ENCODE data around the gene SIGLEC15.
"Not testable (repeated sequence)": the region's sequence is repeated elsewhere in the genome, so short reads cannot be mapped to it uniquely, and the experiment has no call there.

SIGLEC15 gene

DNA sequence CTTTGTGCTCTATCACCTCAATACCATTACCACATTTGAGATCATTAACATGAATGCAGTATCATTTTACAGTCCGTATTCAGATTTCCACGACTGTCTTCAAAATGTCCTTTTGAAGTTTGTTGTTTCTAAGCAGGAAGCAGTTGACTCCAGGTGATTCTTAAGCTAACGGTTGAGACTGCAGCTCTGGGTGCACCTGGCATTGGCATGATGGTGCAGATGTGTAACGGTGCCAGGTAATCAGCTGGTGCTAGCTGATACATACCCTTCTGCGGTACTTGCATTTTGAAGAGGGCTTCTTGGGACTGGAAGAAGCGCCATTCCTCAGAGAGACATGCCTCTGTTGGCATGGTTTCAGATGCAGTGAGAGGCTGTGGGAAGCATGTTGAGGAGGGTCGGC lies 19.5 kb downstream of the SIGLEC15 start:
- no peak for FAIRE-seq

DNA sequence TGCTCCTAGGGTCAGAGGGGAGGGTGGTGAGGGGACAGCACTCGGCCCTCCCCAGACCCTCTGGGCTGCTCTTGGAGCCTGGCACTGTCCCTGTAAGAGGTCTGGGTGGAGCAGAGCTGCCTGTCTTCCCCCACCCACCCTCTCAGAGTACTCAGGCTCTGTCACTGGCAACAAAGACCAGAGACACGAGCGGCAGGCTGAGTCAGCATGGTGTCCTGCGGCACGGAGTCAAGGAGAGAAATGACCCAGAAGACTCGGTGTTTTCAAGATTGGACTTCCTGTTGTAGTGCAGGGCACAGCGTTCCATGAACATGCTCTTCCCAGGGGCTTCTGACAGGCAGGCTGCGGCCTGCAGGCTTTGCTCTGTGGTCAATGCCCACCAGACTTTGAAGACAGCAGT lies 19.9 kb downstream of the SIGLEC15 start:
- FAIRE-seq: no peak

DNA sequence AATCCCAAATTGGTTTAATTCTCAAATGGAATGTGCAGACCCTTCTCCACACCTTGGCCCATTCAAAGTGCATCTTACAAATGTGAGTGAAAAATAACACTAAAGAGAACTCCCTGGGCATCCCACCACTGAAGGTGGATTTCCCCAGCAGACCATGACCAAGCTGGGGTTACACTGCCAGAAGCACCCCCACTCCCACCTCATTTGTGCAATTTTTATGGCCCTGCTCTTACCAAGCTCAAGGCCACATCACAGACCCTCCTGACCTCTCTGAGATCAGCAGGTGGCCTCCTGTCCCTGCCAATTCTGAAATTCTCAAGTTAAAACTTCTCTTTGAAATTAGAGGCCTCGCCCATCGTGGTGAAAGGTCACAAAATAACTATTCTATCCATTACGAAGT lies 21.6 kb downstream of the SIGLEC15 start:
- FAIRE-seq: no peak

DNA sequence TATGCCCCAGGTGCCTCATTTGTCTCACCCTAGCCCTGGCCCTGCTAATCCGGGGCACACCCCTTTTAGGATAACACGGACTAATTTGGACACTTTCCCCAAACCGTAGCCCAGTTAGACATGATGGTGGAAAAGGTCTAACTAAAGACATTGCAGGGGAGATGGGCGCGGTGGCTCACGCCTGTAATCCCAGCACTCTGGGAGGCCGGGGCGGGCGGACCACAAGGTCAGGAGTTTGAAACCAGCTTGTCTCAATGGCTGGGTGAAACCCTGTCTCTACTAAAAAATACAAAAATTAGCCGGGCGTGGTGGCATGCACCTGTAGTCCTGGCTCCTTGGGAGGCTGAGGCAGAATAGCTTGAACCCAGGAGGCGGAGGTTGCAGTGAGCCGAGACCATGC lies 23.2 kb downstream of the SIGLEC15 start:
- not testable (repeated sequence) for FAIRE-seq

DNA sequence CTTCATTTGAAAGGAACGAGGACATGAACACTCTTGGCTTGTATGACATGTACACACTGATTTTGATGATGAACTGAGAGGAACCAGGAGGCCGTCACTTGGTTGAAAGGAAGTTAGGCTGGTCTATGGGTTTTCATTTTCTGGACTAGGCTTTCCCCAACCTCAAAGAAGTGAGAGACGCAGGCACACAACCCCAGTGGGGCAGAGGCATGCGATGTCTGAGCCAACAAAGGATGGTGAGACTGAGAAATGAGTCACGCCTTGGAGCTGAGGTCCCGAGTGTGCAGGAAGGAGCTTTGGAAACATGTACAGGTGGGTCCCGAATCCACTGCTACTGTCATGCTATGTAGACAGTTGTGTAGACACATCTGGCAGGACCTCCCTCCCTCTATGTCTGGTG lies 24.1 kb downstream of the SIGLEC15 start:
- FAIRE-seq: no peak

DNA sequence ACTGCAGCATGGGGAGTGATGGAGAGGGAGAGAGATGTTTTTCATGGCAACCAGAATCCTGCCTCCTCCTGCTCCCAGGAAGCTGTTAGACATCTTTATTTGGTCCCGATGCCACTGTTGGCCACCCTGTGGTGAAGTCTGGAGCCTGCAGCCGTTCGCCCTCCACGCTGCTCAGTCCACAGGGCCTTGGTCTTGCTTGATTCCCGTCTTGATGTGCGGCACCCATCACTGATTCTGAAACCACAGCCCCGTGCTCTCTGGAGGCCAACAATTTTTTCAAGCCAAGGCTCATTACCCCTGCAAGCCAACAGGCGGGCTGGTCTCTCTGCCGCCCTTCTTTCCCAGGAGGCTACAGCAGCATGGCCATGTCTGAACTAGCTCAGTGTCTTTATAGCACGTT lies 24.5 kb downstream of the SIGLEC15 start:
- no peak for FAIRE-seq

DNA sequence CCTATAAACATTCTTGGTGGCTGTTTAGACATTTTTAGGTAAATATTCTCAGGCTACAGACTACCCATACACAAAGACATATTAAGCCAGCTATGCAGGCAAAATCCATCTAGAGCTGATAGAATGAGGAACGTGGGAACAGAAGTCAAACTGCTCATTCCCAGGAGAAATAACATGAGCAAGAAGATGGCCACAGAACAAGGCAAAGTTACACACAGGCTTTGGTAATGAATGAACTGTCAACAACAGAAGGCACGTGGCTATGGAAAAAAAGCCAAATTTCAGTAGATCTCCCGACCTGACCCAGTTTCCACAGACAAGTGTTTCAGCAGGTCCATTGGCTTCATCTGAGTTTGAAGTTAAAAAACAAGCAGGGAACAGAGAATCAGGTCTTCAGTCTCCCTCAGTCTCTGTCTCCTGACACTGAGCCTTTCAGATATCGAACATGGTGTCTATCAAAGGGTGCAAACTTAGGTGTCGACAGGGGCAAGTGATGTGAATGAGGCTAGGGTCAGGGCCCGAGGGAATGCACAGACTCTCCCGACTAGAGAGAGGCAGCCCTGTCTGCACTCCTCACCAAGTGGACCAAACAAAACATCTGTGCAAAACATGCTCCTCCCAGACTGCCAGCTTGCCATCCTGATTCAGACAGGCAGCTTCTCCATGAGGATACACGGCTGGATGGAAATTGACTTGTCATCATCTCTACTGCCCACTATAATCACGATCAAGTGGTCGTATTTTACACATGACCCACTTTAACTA lies 25.9 kb downstream of the SIGLEC15 start:
- no peak for FAIRE-seq

DNA sequence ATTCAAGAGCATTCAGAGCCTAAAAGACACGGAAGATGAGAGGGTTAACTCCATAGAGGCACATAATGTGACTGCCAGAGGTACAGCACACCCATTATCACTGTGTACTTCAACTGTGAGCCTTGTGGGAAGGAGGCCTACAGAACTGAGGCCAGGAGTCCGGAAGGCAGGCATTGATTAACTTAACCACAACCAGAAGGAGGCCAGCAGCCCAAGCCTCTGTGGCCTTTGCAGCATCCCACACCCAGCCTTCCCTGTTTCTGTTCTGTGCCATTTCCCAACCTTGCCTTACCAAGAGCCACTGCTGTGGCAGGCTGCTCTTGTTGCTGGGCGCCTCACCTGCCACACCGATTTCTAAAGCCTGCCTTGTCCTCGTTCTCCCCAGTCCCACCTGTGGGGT lies 27.2 kb downstream of the SIGLEC15 start:
- no peak for FAIRE-seq

DNA sequence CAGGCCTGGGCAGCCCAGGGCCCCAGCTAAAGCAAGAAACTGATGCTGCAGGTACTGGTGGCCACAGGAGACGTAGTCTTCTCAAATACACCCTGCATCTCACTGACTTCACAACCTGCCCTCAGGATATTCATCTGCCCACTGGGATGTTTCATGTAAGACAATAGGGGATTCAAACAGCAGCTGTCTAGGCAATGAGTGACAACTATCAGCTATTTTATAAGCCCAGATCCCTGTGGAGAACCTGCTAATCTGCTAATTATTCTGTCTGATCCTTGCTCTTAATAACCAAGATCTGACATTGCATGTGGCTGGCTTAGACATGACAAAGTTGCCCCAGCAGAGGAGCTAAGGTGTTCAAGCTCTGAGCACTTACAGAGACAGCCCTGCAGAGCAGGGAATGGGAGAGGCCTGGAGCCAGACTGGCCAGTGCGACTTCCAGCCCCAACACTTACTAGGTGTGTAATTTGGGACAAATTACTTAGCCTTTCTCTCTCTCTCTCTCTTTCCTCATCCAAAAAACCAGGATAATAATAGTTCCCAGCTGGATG lies 28.6 kb downstream of the SIGLEC15 start:
- no peak for FAIRE-seq

DNA sequence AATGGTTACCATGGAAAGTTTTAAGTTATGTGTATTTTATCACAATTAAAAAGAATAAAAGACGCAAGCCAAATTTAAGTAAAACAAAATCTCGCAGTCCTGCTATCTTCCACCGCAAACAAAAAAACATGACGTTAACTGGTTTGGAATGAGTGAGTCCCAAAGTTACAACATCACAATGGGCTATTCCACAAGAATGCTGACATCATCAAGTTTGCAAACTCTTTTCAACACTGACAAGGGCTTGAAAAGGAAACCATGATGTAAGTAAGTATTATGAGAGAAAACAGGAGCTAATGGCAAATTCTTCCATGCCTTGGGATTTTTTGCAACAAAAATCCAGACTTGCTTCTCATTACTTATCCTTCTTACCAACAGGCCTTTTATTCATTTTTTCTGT lies 31.1 kb downstream of the SIGLEC15 start:
- FAIRE-seq: no peak

DNA sequence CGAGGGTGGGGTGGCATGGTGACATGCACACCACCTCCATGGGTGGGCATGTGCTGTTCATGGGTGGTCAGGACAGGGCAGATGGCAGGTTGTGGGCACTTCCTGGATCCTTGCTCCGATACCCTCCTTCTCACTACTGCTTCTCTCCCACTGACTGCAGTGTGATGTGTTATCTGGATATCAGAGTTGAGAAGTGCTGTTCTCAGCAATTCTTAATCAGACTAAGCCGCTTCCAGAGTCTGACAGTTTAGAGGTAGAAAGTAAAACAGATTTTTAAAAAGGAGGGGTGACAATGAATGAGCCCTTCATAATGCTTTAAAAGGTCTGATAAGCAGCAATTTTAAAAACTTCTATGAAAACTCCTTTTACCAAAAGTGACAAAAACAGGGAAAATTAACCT lies 33.9 kb downstream of the SIGLEC15 start:
- no peak for FAIRE-seq

DNA sequence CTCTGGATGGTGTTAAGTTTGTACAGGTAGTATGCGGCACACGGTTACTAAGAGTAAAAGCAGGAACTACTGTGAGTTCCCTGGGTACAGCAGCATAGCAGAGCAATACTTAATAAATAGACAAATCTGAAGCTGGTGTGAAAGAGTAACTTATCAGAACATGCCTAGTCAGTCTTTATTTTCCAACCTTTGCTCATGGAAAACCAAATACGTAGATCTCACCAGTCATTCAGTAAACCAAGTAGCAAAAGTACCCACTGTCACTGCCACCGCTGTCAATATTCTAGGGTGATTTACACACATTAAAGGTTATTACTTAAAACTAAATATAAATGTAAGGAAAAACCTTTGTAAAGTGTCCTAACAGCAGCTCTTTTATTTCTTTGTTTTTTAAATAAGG lies 35.0 kb downstream of the SIGLEC15 start:
- no peak for FAIRE-seq

DNA sequence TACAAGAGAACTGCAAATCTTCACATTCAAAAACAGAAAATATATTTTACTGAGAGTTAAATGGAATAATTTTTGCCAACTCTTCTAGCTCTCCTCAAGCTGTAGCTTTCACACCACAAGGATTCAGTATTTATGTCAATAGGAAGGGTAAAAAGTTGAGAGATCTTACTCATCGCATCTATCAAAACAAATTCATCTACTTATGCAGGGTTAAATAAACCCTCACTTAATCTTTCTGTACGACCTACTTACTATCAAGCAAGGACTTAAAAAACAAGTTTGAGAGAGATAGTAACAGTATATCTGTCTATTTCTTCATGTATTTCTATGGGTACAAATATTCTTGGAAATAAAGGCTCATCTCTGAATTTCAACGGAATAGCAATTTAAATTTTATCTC lies 35.5 kb downstream of the SIGLEC15 start:
- FAIRE-seq: no peak

DNA sequence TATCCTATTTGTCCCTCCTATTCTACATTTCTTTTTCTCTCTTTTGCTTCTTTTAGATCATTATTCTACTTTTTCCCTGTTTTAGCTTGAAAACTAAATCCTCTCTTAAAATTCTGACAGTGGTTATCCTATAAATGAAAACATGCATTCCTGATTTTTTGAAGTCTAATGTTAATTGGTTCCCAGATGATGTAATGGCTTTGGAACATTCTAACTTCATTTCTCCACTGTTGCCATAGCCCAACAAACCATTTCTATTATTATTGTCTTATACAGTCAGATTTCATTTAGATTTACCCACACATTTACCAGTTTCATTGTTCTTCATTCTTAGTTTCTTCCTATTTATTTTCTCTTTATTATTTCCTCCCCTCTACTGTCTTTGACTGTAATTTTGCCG lies 36.5 kb downstream of the SIGLEC15 start:
- no peak for FAIRE-seq

DNA sequence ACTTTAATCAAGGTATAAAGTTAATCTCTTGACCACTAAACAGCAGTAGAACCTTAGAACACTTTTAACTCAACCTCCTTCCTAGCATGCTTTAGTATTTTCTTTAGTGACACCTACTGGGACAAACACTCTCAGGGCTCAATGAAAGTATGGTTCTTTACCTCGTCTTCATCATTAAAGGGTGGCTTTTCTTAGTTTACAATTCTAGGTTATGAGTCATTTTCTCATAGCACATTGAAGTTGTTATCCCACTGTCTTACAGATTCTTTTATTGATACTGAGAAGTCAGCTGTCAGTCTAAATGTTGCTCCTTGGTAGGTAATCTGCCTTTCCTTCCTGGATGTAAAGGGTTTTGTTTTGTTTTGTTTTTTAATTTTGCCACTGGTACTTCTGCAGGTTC lies 38.0 kb downstream of the SIGLEC15 start:
- no peak for FAIRE-seq

DNA sequence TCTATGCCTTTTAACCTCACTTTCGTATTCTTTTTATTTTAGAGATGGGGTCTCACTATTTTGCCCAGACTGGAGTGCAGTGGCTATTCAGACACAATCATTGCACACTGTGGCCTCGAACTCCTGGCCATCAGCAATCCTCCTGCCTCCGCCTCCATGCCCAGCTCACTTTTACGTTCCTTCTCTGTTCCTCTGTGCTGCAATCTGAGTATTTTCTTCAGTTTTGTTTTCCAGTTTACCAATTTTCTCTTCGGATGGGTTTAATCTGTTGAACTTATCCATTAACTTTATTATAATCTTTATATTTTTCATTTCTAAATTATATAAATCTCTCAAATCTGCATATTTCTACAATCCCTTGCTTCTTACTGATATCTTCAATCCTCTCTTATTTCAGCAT lies 38.6 kb downstream of the SIGLEC15 start:
- FAIRE-seq: no peak

DNA sequence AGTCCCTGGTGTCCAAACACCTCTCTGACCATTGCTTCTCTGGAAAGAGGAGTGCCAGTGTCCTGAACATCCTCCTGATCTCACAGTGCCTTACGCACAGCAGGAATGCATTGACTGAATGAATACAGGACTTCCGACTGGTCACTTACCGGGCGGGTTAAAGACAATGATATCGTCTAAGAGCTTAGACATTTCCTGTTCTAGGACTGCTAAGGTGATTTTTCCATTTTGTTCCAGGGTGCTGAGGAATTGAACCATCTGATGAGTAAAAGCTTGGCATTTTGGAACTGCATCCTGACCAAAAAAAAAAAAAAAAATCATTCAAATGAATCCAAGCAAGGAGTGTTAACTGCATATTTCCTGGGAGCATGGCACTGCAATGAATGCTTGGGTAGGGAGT lies 40.0 kb downstream of the SIGLEC15 start:
- FAIRE-seq: no peak

DNA sequence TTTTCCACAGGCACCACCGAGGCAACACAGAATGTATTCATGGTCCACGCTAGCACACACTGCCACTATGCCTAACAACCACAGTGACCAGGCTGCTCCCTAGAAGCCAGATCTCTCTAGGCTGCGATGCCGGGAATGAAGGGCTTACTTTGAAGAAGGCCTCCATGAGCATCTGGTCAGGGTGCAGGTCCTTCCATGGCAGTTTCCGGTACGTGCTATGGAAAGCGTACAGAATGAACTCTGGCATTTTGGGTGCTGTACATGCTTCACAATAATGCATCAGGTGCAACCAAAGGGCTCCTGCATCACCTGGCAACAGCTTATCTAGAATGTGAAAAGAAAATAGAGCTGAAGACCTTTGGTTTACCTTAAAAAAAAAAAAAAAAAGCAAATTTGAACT lies 44.9 kb downstream of the SIGLEC15 start:
- no peak for FAIRE-seq

DNA sequence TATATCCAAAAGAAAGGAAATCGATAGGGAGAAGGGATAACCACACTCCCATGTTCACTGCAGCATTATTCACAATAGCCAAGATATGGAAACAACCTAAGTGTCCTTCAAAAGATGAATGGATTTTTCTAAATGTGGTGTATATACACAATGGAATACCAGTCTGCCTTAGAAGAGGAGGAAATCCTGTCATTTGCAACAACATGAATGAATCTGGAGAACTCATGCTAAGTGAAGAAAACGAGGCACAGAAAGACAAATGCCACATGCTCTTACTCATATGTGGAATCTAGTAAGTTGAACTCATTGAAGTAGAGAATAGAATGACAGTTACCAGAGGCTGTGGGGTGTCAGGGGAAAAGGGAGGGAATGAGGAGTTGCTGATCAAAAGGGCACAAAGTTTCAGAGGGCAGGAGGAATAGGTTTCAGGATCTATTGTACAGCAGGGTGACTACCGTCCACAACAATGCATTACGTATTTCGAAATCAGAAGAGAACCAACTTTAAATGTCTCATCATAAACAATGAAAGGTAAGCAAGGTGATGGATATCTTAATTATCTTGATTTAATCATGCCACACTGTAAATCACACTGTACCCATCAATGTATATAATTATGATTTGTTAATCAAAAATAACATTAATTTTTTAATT lies 46.1 kb downstream of the SIGLEC15 start:
- FAIRE-seq: no peak

DNA sequence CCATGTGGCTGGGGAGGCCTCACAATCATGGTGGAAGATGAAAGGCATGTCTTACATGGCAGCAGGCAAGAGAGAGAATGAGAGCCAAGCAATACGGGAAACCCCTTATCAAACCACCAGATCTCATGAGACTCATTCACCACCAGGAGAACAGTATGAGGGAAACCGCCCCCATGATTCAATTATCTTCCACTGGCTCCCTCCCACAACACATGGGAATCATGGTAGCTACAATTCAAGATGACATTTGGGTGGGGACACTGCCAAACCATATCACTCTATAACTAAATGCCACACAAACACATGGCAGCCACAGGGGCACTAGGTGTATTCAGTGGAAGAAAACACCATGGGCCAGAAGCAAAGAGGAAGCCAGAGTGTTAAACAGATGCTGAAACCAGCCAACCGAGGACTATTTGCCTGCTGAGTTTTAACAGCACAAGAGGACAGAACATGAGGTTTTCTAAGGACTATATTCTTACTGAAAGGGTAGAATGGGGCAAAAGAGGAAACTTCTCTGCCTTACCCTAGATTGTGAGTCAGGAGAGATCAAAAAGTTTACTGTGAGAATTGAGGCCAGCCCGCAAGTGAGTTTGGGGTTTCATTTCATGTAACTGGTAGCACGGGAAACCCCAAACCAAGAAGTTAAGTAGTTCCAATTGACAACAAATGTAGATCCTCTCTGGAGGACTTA lies 49.2 kb downstream of the SIGLEC15 start:
- no peak for FAIRE-seq

DNA sequence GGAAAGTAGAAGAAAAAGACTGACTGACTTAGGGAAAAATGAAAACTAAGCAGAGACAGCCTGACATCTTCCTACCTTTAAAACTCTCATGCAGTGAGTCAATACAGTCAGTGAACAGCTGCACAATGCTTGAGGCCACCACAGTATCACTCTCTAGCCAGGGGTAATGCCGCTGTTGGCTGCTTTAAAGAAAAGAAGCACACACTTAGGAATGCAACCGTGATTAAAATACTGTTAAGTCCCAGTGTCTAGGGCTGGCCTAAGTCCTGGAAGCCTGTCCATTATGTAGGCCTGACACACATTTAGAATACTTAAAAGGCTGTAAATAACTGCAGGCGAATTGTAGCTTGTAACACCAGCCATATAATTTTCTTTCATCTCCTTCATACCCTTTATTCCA lies 50.7 kb downstream of the SIGLEC15 start:
- FAIRE-seq: no peak

DNA sequence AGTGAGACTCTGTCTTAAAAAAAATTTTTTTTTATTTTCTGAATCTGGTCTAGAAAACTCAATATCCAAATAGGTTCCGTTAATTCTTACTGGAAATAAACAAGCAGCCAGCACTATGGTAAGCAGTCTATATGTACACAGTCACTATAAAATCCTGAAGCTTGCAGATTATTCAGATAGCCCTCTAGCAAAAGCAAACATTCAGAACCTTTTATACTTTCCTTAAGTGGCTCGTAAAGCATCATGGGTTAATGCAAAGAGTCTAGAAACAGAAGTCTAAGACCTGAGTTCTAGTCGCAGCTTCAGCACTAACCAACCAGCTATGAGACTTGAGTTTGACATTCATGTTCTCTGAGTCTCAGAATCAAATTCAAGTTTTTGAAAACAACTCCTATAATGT lies 51.9 kb downstream of the SIGLEC15 start:
- no peak for FAIRE-seq

DNA sequence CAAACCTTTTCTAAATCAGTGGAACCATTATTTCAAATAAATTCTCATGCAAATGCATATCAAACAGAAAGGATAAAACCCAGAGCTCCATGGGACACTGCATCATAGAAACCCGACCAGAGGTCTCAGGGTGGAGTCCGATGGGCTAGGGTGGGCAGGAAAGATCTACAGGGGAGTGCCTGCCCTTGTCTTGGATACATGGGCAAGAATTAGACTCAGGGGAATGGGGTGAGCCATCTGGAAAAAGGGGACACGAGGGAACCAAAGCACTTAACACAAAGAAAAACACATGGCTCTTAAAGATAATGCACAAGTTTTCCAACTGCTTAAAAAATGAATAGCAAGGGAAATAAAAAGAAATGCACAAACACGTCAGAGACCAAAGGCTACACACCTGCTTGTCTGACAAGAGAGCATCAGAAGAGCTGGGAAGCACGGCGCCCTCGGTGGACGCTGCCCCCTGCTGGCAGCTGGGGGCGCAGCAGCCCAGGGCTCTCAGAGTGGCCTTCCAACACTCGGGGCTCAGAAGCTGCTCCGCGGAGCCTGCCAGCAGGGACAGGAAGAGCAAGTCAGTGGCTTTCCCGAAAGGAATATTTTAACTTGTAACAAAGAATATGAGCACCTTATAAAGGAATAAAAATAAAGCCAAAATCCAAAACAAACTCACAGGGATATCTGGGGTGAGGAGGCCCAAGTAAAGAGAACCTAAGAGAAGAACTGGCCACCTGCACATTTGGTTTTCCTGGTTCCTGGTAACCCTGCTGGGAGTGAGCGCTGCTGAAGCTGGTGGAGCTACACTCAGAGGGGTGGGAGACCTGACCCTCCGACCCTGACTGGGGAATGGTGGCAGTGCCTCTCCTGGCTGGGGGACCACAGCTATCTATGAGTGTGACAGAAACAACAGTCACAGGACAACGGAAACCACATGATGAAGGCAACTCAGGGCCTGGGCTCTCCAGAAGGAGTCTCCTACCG lies 54.5 kb downstream of the SIGLEC15 start:
- no peak for FAIRE-seq

Data from A204.1 (cell line).